ENCODE measurements around the gene OXSR1.
"Not testable (repeated sequence)": the region's sequence is repeated elsewhere in the genome, so short reads cannot be mapped to it uniquely, and the experiment has no call there.

The OXSR1 gene

DNA sequence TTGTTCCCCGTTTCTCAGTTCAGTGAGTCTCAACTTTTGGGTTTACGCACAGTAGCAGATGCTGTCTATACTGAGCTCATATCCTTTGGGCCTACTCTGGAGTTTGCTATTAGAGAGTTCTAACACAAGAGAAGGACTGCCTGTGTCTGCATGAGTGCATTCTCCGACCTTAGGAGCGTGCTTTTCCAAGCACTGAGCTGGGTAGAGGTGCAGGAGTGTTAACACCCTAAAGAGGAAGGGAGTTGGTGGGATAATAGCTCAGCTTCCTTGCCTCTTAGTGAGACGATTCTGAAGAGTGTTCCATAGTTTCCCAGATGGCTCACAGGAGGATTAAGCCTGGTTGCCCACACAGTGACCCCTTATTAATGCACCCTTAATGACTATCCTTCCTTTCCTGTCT, 6.9 kb upstream of the OXSR1 start:
- TF ChIP-seq CTCF (IDR thresholded peaks at IDR 0.05; ENCODE audit: low read depth, low read length, missing control alignments), result no peak
- no peaks in the 10 kb centered on the region for H3K27me3 ChIP-seq (replicated peaks)
- in situ Hi-C loops (cut with HindIII; ENCODE audit: low pct_ligation_motif_present, low sequenced_read_pairs), result no loop called here
- H3K36me3 ChIP-seq (replicated peaks), result no peaks in the 10 kb centered on the region
- no peak overlapping the region for H3K4me3 ChIP-seq (ENCODE audit: low read depth, low read length)
- no peak for DNase-seq
- H3K27ac ChIP-seq, result no peak overlapping the region

DNA sequence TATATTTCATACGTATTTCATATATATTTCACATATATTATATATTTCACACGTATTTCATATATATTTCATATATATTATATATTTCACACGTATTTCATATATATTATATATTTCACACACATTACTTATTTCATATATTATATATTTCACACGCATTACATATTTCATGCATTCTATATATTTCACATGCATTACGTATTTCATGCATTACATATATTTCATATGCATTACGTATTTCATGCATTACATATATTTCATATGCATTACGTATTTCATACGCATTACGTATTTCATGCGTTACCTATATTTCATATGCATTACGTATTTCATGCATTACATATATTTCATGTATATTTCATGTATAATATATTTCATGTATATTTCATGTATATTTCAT, 4.6 kb upstream of the OXSR1 start:
- H3K27ac ChIP-seq; H3K4me3 ChIP-seq (ENCODE audit: low read depth, low read length); H3K36me3 ChIP-seq (replicated peaks); H3K27me3 ChIP-seq (replicated peaks); in situ Hi-C loops (cut with HindIII; ENCODE audit: low pct_ligation_motif_present, low sequenced_read_pairs); DNase-seq: not testable (repeated sequence)

- in situ Hi-C loops (cut with HindIII; ENCODE audit: low pct_ligation_motif_present, low sequenced_read_pairs), result no loop called here
- TF ChIP-seq CTCF (IDR thresholded peaks at IDR 0.05; ENCODE audit: low read depth, low read length, missing control alignments), result peak; percentile 43
- H3K36me3 ChIP-seq (replicated peaks), result no peaks in the 10 kb centered on the region
- DNase-seq, result no peak
- no peak overlapping the region for H3K27ac ChIP-seq
- H3K27me3 ChIP-seq (replicated peaks), result no peaks in the 10 kb centered on the region
- no peak overlapping the region for H3K4me3 ChIP-seq (ENCODE audit: low read depth, low read length)
These were observed 2.1 kb upstream of the OXSR1 start for GRCh38 chr3:38163117-38163840.

DNA sequence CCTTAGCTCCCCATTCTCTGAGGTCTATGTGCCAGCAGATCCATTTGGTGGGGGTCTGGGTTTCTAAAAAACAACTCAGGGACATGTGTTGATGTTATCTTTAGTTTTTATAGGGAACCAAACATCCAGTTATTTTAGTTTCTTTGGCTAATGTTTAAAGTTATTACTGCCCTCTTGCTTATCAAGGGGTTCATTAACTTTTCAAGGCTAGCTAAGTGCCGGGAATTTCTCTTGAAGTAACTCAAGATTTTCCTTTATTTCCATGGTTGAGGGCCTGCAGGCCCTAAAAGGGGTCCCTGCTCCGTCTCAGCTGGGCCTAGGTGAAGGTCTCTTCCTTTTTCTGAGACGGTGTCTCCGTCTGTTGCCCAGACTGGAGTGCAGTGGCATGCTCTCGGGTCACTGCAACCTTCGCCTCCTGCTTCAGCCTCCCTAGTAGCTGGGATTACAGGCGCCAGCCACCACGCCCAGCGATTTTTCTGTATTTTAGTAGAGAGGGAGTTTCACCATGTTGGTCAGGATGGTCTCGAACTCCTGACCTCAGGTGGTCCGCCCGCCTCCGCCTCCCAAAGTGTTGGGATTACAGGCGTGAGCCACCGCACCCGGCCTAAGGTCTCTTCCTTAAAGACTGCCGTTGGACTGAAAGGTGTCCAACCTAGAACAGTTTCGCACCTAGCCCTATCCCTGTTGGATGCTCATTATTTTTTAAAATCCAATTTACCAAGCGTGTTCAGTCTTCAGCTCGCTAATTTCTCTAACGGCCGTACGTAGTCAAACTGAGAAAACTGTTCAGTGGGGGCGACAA, 1.3 kb upstream of the OXSR1 start:
- no peak for DNase-seq
- in situ Hi-C loops (cut with HindIII; ENCODE audit: low pct_ligation_motif_present, low sequenced_read_pairs), result no loop called here
- H3K27ac ChIP-seq, result peak overlapping the region; percentile 99
- no peak for TF ChIP-seq CTCF (IDR thresholded peaks at IDR 0.05; ENCODE audit: low read depth, low read length, missing control alignments)
- H3K4me3 ChIP-seq (ENCODE audit: low read depth, low read length), result peak overlapping the region; percentile 84
- no peaks in the 10 kb centered on the region for H3K27me3 ChIP-seq (replicated peaks)
- H3K36me3 ChIP-seq (replicated peaks), result no peaks in the 10 kb centered on the region

DNA sequence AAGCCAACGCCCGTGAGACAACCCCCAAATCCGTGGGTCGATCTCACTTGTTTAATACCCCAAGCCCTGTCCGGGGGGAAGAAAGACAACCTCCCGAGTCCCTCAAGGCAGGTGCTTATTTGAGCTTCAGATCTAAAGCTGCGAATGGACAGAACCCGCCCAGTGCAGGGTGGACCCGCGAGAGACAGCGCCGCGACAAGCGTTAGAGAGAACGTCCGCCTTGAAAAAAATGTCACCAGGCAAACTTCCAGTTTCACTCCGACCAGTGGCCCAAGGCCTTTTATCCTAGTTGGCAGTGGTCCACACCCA, 740 bp upstream of the OXSR1 start:
- no peaks in the 10 kb centered on the region for H3K27me3 ChIP-seq (replicated peaks)
- DNase-seq, result no peak
- in situ Hi-C loops (cut with HindIII; ENCODE audit: low pct_ligation_motif_present, low sequenced_read_pairs), result no loop called here
- H3K4me3 ChIP-seq (ENCODE audit: low read depth, low read length), result peak overlapping the region; percentile 84
- no peaks in the 10 kb centered on the region for H3K36me3 ChIP-seq (replicated peaks)
- TF ChIP-seq CTCF (IDR thresholded peaks at IDR 0.05; ENCODE audit: low read depth, low read length, missing control alignments), result peak; percentile 4
- peak overlapping the region; percentile 99 for H3K27ac ChIP-seq

- TF ChIP-seq CTCF (IDR thresholded peaks at IDR 0.05; ENCODE audit: low read depth, low read length, missing control alignments), result no peak
- Histone ChIP-seq H3K27me3 (replicated peaks) (no peaks in the 10 kb centered on the region), H3K4me3 (ENCODE audit: low read depth, low read length) (peak overlapping the region; percentile 84), H3K27ac (peak overlapping the region; percentile 99), H3K36me3 (replicated peaks) (no peaks in the 10 kb centered on the region)
- in situ Hi-C loops (cut with HindIII; ENCODE audit: low pct_ligation_motif_present, low sequenced_read_pairs), result no loop called here
- DNase-seq, result peak; percentile 43
These were observed 518 bp downstream of the OXSR1 start for GRCh38 chr3:38165722-38166387.
